Type B pancreatic cell (in vitro differentiated cells): ENCODE results near the gene C2orf49. TPM values are rescaled to one million over a fixed set of nuclear protein-coding genes. Genes with fewer than 3 reads are reported as not detected.

Experiments used
- DNase-seq: peaks from one replicate; pipeline ENCODE4 v3.0.0; 2021; ENCODE audit warnings: mixed read lengths; ENCODE audit not compliant: unreplicated experiment; ENCODE audit errors: extremely low spot score
- H3K27ac Mint-ChIP-seq: 2 replicates; pipeline ENCODE4 v1.8.0; 2021; ENCODE audit warnings: mild to moderate bottlenecking, mixed read lengths
- H3K27me3 Mint-ChIP-seq: 2 replicates; pipeline ENCODE4 v1.8.0; 2021; ENCODE audit warnings: mixed read lengths
- H3K36me3 Mint-ChIP-seq: 2 replicates; pipeline ENCODE4 v1.8.0; 2021; ENCODE audit warnings: mixed read lengths
- H3K4me1 Mint-ChIP-seq: one replicate; pipeline ENCODE4 v1.8.0; 2021; ENCODE audit warnings: mixed read lengths; ENCODE audit not compliant: unreplicated experiment
- H3K4me3 Mint-ChIP-seq: 2 replicates; pipeline ENCODE4 v1.8.0; 2021; ENCODE audit warnings: mild to moderate bottlenecking, mixed read lengths
- H3K9me3 Mint-ChIP-seq: 2 replicates; pipeline ENCODE4 v1.8.0; 2021; ENCODE audit warnings: mixed read lengths
- total RNA-seq: library from RNA; stranded (reverse); gene quantifications from 2 replicates; pipeline ENCODE4 v1.2.1, GENCODE V29; 2021; ENCODE audit warnings: low replicate concordance
- TF ChIP-seq, protein P1 (sequence below): fragments of 200-600 bp; sonication (generic); conservative IDR thresholded peaks from 2 replicates; pipeline ENCODE4 v1.5.0; 2021; ENCODE audit warnings: antibody characterized with exemption, mild to moderate bottlenecking

C2orf49 gene
- total RNA-seq, 1 donor from 2014 or later = 25.8 TPM

DNA sequence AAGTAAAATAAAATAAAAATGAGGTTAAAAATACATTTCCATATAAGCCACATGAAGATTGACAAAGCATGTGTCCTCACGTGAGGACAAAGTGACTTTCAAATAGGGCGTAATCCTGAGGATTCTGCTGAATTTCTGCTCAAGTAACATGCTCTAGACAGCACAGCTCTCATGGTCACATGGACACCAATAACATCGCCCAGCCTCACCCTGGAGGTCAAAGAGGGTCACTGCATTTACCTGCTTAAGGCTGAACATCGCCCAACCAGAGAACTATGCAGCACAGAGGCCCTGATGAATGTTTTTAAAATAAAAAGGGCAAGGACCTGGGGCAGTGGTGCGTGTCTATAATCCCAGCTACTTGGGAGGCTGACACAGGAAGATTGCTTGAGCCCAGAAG, 38.0 kb upstream of the C2orf49 start:
- no peak overlapping the region for H3K4me3 Mint-ChIP-seq
- no peaks in the 10 kb centered on the region for H3K27me3 Mint-ChIP-seq
- H3K27ac Mint-ChIP-seq = no peak overlapping the region
- H3K9me3 Mint-ChIP-seq = no peaks in the 10 kb centered on the region
- TF ChIP-seq, protein P1, sequence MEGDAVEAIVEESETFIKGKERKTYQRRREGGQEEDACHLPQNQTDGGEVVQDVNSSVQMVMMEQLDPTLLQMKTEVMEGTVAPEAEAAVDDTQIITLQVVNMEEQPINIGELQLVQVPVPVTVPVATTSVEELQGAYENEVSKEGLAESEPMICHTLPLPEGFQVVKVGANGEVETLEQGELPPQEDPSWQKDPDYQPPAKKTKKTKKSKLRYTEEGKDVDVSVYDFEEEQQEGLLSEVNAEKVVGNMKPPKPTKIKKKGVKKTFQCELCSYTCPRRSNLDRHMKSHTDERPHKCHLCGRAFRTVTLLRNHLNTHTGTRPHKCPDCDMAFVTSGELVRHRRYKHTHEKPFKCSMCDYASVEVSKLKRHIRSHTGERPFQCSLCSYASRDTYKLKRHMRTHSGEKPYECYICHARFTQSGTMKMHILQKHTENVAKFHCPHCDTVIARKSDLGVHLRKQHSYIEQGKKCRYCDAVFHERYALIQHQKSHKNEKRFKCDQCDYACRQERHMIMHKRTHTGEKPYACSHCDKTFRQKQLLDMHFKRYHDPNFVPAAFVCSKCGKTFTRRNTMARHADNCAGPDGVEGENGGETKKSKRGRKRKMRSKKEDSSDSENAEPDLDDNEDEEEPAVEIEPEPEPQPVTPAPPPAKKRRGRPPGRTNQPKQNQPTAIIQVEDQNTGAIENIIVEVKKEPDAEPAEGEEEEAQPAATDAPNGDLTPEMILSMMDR = peak; percentile 39
- DNase-seq = no peak
- peaks cover 7% of the 10 kb centered on the region for H3K36me3 Mint-ChIP-seq
- H3K4me1 Mint-ChIP-seq = peaks cover 24% of the 10 kb centered on the region

DNA sequence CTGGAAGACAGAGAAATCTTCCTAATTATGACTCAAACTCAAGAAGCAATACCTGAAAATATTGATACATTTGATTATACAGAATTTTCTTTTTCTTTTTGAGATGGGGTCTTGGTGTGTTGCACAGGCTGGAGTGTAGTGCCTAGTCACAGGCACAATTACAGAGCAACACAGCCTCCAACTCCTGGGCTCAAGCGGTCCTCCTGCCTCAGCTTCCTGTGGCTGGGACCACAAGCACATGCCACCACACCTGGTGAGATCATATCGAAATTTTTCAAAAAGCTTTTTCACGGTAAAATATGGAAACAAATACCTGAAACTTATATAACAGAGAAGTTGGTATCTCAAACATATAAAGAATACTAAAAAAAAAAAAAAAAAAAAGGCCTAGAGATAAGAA, 35.7 kb upstream of the C2orf49 start:
- Mint-ChIP-seq H3K27me3 (no peaks in the 10 kb centered on the region), H3K9me3 (no peaks in the 10 kb centered on the region), H3K27ac (no peak overlapping the region), H3K4me1 (peaks cover 10% of the 10 kb centered on the region), H3K36me3 (peaks cover 5% of the 10 kb centered on the region), H3K4me3 (no peak overlapping the region)
- TF ChIP-seq, protein P1 = no peak
- DNase-seq = no peak

DNA sequence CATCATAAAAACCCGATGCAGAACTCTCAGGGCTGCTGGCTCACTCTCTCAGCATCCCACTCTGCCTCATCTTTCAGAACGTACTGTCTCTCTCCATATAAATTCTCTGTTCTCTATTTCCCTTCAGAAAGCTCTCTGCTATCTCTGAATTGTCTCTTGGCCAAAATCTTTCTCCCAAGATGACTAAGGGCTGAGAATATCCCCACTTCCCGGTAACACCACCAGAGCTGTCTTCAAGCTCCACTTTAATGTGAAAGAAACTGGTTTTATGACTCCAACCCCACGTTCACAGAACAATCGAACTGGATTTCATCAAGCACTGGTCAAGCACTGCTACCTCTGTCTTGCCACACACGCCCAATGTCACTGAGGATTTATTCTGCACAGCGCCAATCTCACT, 30.2 kb upstream of the C2orf49 start:
- no peak for DNase-seq
- no peak overlapping the region for H3K27ac Mint-ChIP-seq
- H3K9me3 Mint-ChIP-seq = no peaks in the 10 kb centered on the region
- H3K27me3 Mint-ChIP-seq = no peaks in the 10 kb centered on the region
- no peak overlapping the region for H3K4me3 Mint-ChIP-seq
- TF ChIP-seq, protein P1 = no peak
- H3K36me3 Mint-ChIP-seq = peaks cover 10% of the 10 kb centered on the region
- no peaks in the 10 kb centered on the region for H3K4me1 Mint-ChIP-seq

DNA sequence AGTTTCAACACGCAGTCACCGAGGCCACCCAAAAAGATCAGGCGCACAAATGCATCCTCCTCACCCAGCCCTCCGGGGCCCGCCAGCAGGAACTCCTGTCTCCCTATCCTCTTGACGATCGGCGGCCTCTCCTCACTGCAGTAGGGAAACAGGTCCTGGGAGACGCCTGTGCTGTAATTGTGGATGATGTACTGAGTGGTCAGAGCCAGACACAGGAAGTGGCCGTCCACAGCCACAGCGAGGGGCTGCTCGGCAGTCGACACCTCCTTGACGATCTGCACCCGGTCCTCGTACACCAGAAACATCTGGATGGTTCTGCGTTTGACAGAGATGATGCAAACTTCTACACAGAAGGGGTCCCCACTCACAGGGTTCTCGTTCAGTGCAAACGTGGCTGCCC, 29.8 kb upstream of the C2orf49 start:
- Mint-ChIP-seq H3K4me1 (no peaks in the 10 kb centered on the region), H3K4me3 (no peak overlapping the region), H3K27me3 (no peaks in the 10 kb centered on the region), H3K27ac (no peak overlapping the region), H3K36me3 (peaks cover 10% of the 10 kb centered on the region), H3K9me3 (no peaks in the 10 kb centered on the region)
- no peak for DNase-seq
- TF ChIP-seq, protein P1 = no peak

DNA sequence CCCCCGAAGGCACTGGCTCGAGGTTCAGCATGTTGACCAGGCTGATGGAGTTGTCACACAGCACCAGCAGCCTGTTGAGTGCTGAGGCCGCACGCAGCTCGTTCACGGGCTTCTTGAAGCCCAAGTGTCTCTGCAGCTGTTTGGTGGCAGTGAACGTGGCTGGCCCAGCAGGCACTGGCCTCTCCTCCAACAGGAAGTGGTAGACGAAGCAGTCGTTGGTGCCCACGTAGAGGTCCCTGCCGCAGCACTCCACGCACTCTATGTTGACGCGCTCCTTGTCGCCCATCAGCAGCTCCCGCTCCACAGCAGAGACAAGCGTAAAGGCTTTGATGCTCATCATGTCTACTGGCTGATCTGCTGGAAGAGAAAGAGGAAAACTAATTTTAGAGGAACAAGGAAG, 29.4 kb upstream of the C2orf49 start:
- Mint-ChIP-seq H3K4me3 (no peak overlapping the region), H3K36me3 (peaks cover 10% of the 10 kb centered on the region), H3K9me3 (no peaks in the 10 kb centered on the region), H3K4me1 (no peaks in the 10 kb centered on the region), H3K27me3 (no peaks in the 10 kb centered on the region), H3K27ac (no peak overlapping the region)
- TF ChIP-seq, protein P1 = no peak
- no peak for DNase-seq
